GM21786 (cell line): ENCODE data around the gene RGL3.
"Not testable (repeated sequence)": the region's sequence is repeated elsewhere in the genome, so short reads cannot be mapped to it uniquely, and the experiment has no call there.

Experiments
- ATAC-seq: cut with Tn5 transposase; IDR thresholded peaks from one replicate; pipeline ENCODE4 v1.9.1; 2021; ENCODE audit not compliant: unreplicated experiment

RGL3 gene

GRCh38 chr19:11421371-11422098, 2.4 kb upstream of the RGL3 start:
- peak; percentile 23 for ATAC-seq

- ATAC-seq = no peak
These were observed 1.6 kb upstream of the RGL3 start for GRCh38 chr19:11420429-11421370.

- no peak for ATAC-seq
These were observed 993 bp downstream of the RGL3 start for GRCh38 chr19:11418094-11418548.

- no peak for ATAC-seq
These were observed 2.6 kb downstream of the RGL3 start for GRCh38 chr19:11416346-11417052.

GRCh38 chr19:11414544-11414943, 4.6 kb downstream of the RGL3 start:
- no peak for ATAC-seq

GRCh38 chr19:11410682-11411081, 8.4 kb downstream of the RGL3 start:
- no peak for ATAC-seq

- ATAC-seq = no peak
These were observed 10.5 kb downstream of the RGL3 start for GRCh38 chr19:11408591-11408990.

- not testable (repeated sequence) for ATAC-seq
These were observed 12.3 kb downstream of the RGL3 start for GRCh38 chr19:11406703-11407236.

- ATAC-seq = no peak
These were observed 13.1 kb downstream of the RGL3 start for GRCh38 chr19:11405846-11406643.

GRCh38 chr19:11404588-11405222, 14.4 kb downstream of the RGL3 start:
- ATAC-seq = no peak

- no peak for ATAC-seq
These were observed 17.1 kb downstream of the RGL3 start for GRCh38 chr19:11401808-11402543.

GRCh38 chr19:11400798-11401197, 18.3 kb downstream of the RGL3 start:
- no peak for ATAC-seq

- ATAC-seq = no peak
These were observed 19.4 kb downstream of the RGL3 start for GRCh38 chr19:11399667-11400066.

GRCh38 chr19:11397089-11397610, 22.0 kb downstream of the RGL3 start:
- ATAC-seq = no peak

- ATAC-seq = no peak
These were observed 28.0 kb downstream of the RGL3 start for GRCh38 chr19:11390933-11391680.

GRCh38 chr19:11390359-11390758, 28.8 kb downstream of the RGL3 start:
- no peak for ATAC-seq

GRCh38 chr19:11387162-11388034, 31.7 kb downstream of the RGL3 start:
- ATAC-seq = no peak
